GM12801 (cell line): ENCODE data around the gene DDA1.

ENCODE experiments used
- TF ChIP-seq, protein P1 (sequence below): IDR thresholded peaks from one replicate; pipeline ENCODE4 v1.5.1; 2011; ENCODE audit warnings: control low read depth; ENCODE audit not compliant: insufficient read length; ENCODE audit errors: extremely low read depth

DDA1 gene

DNA sequence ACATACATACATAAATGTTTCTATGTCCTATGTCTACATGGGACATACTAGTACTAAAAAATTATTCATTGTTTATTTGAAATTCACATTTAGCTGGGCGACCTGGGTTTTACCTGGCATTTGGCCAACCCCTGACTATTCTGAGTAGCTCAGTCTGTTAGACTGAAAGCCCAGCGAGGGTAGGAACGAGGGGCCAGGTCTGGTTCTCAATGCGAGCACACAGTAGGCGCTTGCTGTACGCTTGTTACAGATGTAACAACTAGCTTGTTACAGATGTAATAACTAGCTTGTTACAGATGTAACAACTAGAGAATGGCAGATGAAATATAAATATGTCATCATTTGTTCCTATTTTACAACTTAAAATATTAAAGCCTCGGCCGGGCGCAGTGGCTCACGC, 26.2 kb downstream of the DDA1 start:
- TF ChIP-seq, protein P1, sequence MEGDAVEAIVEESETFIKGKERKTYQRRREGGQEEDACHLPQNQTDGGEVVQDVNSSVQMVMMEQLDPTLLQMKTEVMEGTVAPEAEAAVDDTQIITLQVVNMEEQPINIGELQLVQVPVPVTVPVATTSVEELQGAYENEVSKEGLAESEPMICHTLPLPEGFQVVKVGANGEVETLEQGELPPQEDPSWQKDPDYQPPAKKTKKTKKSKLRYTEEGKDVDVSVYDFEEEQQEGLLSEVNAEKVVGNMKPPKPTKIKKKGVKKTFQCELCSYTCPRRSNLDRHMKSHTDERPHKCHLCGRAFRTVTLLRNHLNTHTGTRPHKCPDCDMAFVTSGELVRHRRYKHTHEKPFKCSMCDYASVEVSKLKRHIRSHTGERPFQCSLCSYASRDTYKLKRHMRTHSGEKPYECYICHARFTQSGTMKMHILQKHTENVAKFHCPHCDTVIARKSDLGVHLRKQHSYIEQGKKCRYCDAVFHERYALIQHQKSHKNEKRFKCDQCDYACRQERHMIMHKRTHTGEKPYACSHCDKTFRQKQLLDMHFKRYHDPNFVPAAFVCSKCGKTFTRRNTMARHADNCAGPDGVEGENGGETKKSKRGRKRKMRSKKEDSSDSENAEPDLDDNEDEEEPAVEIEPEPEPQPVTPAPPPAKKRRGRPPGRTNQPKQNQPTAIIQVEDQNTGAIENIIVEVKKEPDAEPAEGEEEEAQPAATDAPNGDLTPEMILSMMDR: no peak

DNA sequence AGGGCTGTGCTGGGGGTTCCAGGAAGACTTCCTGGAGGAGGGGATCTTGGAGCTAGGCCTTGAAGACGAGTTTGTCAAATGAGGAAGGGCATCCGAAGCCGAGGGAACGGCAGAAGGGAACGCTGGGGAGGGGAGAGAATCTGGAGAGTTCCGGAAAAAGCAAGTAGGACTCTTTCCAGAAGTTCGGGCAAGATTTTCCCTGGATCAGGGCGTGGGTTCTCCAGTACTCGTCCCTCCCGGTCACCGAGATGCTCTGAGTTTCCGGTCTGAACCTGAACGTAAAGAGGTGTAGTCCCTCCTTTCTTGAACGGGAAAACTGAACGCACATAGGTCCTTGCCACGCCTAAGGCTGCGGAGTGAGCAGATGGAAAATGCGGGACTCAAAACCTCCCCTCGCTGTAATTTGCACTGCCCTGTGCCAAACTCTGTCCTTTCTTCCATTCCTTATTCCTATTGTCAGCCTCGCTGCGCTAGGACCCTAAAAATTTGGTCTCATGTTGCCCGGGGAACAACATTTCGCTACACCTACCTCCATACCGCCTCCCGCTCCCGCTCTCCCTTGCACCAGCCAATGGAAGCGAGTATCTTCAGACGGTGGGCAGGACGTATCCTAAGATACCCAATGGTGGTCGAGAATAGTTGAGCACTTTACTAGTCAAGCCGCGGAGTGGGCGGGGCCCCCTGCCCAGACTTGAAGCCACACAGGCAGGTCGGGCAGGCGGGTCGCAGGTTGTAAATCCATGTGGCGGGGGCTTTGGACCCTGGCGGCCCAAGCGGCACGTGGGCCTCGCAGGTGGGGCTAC, 27.7 kb downstream of the DDA1 start, which contains the start of gene GTPBP3:
TSS of gene GTPBP3 (plus strand) at position 682 of the 803 bp plus-strand sequence. CDS start at position 741, 59 bp downstream.
- TF ChIP-seq, protein P1: no peak

DNA sequence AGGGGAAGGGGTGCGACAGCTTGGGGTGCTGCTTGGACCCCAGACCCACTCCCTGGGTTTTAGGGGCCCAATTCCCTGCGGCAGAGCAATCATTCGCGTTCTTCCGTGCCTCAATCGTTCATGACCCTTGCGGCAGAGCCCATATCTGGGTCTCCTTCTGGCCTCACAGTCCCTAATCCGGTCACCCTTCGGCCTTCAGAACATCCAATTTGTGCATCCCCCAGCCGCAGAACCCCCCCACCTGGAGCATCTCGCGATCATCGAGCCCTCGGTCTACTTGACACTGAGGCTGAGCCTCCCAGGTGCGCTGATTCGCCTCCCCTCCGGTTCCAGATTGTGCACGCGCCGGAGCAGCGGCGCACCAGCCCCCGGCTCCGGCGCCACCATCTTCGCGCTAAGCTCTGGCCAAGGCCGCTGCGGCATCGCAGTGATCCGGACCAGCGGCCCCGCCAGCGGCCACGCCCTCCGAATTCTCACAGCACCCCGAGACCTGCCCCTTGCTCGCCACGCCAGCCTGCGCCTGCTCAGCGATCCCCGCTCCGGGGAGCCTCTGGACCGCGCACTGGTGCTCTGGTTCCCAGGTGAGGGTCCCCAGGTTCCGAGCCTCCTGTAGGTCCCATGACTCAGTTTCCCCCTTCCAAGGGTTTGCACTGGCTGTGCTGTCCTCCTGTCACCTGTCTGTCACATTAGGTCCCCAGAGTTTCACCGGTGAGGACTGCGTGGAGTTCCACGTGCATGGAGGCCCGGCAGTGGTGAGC, 28.5 kb downstream of the DDA1 start:
- TF ChIP-seq, protein P1: no peak

DNA sequence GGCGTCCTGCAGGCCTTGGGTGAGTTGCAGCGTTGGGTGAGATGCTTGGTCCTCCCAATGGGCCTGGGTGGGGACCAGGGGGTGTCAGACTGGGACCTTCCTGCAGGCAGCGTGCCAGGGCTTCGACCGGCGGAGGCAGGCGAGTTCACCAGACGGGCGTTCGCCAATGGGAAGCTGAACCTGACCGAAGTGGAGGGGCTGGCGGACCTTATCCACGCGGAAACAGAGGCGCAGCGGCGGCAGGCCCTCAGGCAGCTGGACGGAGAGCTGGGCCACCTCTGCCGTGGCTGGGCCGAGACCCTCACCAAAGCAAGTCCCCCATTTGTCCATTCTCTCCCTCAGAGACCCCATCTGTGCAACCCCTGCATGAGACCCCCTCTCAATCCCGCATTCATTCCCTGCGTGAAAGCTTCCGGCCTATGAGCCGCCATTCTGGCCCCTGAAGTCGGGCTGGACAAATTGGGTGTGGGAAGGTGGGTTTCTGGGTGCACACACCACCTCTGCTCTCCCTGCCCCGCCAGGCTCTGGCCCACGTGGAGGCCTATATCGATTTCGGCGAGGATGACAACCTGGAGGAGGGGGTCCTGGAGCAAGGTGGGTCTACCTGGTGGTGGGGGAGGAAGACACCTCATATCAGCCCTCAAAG, 29.2 kb downstream of the DDA1 start:
- TF ChIP-seq, protein P1: no peak

DNA sequence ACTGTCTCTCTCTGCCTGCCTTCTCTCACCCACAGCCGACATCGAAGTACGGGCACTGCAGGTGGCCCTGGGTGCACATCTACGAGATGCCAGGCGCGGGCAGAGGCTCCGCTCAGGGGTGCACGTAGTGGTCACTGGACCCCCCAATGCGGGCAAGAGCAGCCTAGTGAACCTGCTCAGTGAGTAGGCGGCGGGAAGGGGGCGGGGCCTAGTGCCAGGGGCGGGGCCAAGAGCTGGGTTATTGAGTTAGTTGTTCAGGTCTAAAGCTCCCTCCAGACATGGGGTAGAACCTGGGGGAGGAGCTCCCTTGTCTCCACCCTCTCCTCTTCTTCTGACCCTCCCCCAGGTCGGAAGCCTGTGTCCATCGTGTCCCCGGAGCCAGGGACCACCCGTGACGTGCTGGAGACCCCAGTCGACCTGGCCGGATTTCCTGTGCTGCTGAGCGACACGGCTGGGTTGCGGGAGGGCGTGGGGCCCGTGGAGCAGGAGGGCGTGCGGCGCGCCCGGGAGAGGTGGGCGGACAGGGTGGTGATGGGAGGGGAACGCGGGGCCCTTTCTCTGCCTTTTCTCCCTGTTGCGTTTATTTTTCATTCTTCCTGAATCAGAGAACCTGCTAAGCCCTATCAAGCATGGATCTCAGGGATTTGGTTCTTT, 29.9 kb downstream of the DDA1 start:
- TF ChIP-seq, protein P1: no peak

DNA sequence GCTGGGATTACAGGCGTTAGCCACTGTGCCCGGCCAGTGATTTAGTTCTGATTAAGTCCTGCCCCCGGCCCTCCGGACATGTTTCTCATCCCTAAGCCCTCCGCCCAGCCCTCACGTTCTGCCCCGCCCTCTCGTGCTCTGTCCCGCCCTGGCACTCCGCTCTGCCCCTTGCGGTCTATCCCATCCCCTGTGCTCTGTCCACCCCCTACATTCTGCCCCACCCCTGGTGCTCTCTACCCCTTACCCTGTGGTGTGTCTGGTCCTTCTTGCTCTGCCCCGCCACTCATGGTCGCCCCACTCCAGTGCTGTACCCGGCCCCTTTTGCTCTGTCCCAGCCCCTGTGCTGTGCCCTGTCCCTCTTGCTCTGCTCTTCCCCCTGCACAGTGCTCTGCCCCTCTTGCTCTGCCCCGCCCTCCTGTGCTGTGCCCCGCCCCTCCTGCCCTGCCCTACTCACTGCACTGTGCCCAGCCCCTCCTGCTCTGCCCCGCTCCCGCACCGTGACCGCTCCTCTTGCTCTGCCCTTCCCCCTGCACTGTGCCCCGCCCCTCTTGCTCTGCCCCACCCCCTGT, 31.0 kb downstream of the DDA1 start:
- TF ChIP-seq, protein P1: no peak
